Iris pigment epithelial cell (primary cell): Measurements from ENCODE around the gene TMIGD3.
A peak's percentile ranks its signal among the peaks of the same experiment; 100 is the strongest.

Experiments used
- DNase-seq: peaks from one replicate; pipeline ENCODE4 v3.0.0-alpha.2; 2011; ENCODE audit warnings: low read depth

The TMIGD3 gene

DNA sequence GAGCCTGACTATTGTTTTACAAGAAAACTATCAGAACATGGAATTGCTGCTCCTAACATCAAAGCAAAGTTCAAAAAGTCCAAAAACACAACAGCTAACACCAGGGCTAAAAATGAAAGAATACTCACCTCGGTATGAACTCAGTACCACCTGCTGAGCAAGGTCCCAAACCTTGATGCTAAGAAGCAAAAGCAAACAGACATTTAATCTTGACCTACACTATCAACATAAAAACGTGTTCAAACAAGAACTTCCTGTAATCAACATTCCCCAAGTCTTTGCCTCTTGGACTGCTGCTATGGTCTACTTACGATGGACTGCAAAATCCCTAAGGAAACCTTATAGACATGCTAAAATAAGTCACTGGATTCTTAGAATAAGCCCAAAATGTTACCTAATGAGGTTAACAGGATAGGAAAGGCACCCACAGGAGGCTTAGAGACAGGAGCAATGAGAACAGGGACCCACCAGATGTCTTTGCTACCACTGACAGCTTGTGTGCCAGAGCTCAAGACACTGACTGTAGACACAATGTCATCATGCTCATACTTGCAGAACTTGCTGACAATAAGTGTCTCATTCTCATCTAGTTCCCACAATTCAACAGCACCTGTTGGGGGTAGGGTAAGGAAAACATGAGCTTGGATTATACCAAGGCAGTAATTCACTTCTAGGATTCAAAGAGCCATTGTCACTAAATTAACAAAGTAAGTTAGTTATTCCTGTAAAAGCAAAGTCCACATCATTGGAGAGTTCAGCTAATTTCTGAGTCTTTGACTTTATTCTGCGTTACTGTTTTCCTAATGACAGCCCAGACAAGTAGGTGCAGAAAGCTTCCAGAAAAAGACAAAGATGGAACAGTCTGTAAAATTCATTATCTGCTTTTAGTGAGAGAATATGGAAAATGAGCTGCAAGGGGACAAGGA lies 56.2 kb downstream of the TMIGD3 start:
- no peak for DNase-seq

DNA sequence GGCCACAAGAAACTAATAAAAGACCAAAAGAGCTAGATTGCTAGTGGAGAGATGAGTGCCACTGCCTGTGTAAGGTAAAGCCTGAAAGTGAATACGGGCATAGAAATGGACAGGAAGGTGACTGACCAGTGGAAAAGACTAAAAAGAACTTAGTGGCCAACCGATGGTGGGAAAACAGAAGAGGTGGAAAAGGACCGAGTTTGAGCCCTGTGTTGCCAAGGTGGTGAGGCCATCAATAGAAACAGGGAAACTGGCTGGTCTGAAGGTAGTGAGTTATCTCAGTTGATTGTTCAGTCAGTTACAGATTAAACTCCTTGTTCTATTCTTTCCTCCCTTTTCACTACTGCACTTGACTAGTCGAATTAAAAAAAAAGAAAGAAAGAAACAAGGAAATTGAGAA lies 56.9 kb downstream of the TMIGD3 start:
- DNase-seq, result no peak

DNA sequence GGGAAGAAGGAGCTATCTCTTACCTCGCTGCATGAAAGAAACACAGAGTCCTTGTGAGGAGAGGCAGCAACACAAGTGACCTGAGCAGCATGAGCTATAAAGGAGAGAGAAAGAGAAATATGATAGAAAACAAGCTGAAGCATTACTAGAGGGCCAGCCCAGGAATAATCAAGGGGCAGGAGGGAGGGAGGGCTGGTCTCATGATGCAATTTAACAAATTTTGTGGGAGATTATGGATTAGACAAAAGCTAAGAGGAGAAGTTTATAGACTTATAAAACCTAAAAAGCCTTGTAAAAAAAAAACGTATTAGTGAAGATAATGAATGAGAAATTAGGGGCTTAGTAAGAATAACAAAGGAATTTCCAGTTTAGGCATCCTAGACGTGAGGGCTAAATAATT lies 59.4 kb downstream of the TMIGD3 start:
- no peak for DNase-seq

DNA sequence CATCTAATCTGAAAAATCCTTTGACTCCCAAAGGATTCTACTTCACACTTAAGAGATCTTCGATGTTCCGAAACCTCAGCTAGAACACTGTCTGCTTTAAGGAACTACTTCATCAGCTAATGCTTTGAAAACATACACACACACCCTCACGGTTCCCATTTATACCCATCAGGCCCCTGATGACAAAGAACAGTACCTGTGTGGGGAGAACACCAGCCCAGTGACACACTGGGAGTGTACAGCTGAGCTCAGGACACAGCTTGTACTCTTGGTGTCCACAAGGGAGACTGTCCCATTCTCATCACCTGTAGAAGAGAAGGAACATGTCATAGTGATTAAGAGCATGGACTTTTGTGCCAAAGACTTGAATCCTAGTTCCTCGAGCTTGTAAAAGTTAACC lies 61.0 kb downstream of the TMIGD3 start:
- no peak for DNase-seq

DNA sequence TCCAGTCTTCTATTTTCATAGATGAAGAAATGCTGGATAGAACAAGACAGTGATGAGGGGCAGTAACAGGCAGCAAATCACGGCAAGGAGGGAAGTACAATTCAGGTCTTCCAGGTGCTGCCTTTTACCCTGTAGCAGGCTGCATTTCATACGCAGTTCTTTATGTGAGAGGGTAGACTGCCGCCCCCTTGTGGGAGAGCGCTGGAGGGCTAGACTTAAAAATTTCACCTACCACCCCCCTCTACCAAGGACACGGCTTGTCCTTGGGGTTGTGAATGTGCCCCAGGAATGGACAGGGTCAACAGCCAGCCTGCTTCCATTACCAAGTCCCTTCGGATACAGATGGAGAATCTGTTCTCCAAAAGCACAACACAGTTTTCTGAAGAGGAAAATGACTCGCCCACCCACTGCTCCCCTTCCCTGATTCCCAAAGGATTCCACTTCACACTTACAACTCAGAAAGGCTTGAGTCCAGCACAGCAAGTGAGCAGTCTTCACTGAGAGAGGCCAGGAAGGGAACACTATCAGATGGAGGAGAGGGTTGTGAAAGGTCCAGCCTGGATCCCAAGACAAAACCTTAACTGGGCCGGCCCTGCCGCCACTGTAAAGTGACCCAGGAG lies 61.8 kb downstream of the TMIGD3 start:
- DNase-seq, result peak; percentile 36

DNA sequence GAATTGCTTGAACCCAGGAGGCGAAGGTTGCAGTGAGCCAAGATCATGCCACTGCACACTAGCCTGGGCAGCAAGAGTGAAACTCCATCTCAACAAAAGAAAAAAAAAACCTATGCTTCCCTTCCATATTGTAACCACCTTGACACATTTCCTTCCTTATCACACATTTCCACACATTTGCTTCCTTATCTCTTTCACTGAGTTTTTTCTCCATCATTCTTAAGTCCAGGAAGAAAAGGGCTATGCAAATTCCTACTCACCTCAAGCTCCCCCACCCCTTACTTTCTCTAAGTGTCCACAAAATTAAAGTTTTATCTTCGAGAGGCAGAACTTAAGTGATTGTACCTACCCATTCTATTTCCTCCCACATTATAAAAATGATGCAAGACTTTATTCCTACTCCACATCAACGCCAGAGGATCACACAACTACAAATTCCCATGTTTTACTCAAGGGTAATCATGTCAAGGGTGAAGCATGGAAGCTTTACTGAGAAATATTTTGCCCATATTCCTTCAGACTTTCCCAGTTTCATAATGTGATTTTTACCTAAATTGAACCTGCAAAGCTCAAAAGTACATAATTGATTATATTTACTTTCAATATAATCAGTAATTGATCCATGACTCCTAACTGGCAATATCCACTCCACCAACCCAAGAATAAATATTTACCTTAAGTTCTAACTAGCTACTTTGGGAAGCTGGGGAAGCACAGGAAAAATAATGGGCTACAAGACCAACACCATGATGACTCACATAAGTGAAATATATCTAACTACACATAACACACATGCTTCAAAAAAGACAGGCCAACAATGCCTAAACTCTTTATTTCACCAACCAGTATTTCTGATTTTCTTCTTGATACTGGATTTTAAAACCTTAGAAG lies 63.7 kb downstream of the TMIGD3 start:
- DNase-seq, result no peak

DNA sequence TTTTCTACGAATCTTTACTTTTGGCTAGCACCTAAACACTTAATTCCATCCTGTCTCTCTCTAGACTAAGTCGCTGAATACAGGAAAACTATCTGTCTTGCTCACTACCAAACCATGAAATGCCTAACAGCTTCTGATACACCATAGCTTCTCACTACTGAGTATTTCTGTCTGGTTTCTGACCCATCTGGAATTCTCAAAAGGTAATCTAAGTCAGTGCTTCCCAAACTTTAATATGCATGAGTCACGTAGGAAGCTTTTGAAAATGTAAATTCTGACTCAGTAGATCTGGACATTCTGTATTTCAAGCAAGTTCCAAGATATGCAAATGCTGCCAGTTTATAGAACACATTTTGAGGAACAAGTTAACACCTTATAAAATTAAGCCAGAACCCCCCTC lies 66.7 kb downstream of the TMIGD3 start:
- DNase-seq, result peak; percentile 51
